ENCODE data around the gene MSGN1.

- TF ChIP-seq POLR2AphosphoS5 (IDR thresholded peaks at IDR 0.05; ENCODE audit: borderline replicate concordance, low read depth, low read length) (no peak), EZH2 (IDR thresholded peaks at IDR 0.05) (no peak), FOXP2 (optimal IDR thresholded peaks at IDR 0.05; ENCODE audit: control extremely low read depth, extremely low read length, insufficient read depth) (no peak)
These were observed 41.8 kb downstream of the MSGN1 start for GRCh38 chr2:17858064-17858463.

All from SK-N-MC (cell line).